ENCODE data around the gene EEF1E1.

EEF1E1 gene

GRCh38 chr6:8057793-8058192 lies 44.6 kb downstream of the EEF1E1 start:
- no peak overlapping the region for H3K14ac ChIP-seq (ENCODE audit: low read length in 2 of 2)
- peak overlapping the region in 1 of 2 experiments; percentile 54 for H2BK12ac ChIP-seq (ENCODE audit: low read length in 2 of 2)
- no peak overlapping the region for H4K8ac ChIP-seq (ENCODE audit: low read length)
- no peak overlapping the region for H3K4ac ChIP-seq (ENCODE audit: low read depth in 1 of 2, low read length in 2 of 2)
- H3K4me1 ChIP-seq (ENCODE audit: control insufficient read depth, insufficient read depth, low read depth, low read length): no peaks in the 10 kb centered on the region
- H2BK120ac ChIP-seq (ENCODE audit: low read depth, low read length): no peak overlapping the region
- H2AK5ac ChIP-seq (ENCODE audit: low read length, severe bottlenecking): no peak overlapping the region
- H3K36me3 ChIP-seq (ENCODE audit: control insufficient read depth in 1 of 2, insufficient read depth in 2 of 2, low read depth in 1 of 2, low read length in 2 of 2): peaks cover 6 to 36% of the 10 kb centered on the region in 2 experiments
- H3K79me1 ChIP-seq (replicated peaks; ENCODE audit: low read length, poor library complexity, severe bottlenecking): peaks cover 11% of the 10 kb centered on the region
- no peak overlapping the region for H3K4me2 ChIP-seq (ENCODE audit: low read length, poor library complexity, severe bottlenecking)
- WGBS: 71% methylated on average over 1 of the region's 3 CpGs
- H2BK5ac ChIP-seq (ENCODE audit: low read depth, low read length, poor library complexity, severe bottlenecking): no peak overlapping the region
- no peak overlapping the region for H2BK15ac ChIP-seq (ENCODE audit: low read depth, poor library complexity, severe bottlenecking)
- no peak overlapping the region for H3K9ac ChIP-seq (ENCODE audit: low read length)
- no peaks in the 10 kb centered on the region for H3K27me3 ChIP-seq (ENCODE audit: control insufficient read depth in 1 of 2, insufficient read depth in 1 of 2, low read length in 2 of 2)
- peak; percentile 53 for DNase-seq
- no peak overlapping the region for H3K27ac ChIP-seq (ENCODE audit: low read length, poor library complexity, severe bottlenecking)
- no peaks in the 10 kb centered on the region for H3K9me3 ChIP-seq (ENCODE audit: control insufficient read depth, low read length)
- H3K4me3 ChIP-seq (ENCODE audit: insufficient read depth in 1 of 2, low read depth in 1 of 2, low read length in 2 of 2): no peak overlapping the region
- no peak overlapping the region for H2AFZ ChIP-seq (ENCODE audit: low read depth, low read length)
- no peak overlapping the region for H4K91ac ChIP-seq (ENCODE audit: low read length)
- peak overlapping the region in 1 of 2 experiments; percentile 21 for H3K18ac ChIP-seq (ENCODE audit: low read depth in 1 of 2, low read length in 2 of 2)
- H3K23ac ChIP-seq (ENCODE audit: low read length in 2 of 2): no peak overlapping the region

GRCh38 chr6:8057263-8057662 lies 45.1 kb downstream of the EEF1E1 start:
- Histone ChIP-seq H4K91ac (ENCODE audit: low read length) (no peak overlapping the region), H3K4me3 (ENCODE audit: insufficient read depth in 1 of 2, low read depth in 1 of 2, low read length in 2 of 2) (no peak overlapping the region), H2BK5ac (ENCODE audit: low read depth, low read length, poor library complexity, severe bottlenecking) (no peak overlapping the region), H2AFZ (ENCODE audit: low read depth, low read length) (no peak overlapping the region), H2AK5ac (ENCODE audit: low read length, severe bottlenecking) (no peak overlapping the region), H4K8ac (ENCODE audit: low read length) (no peak overlapping the region), H2BK15ac (ENCODE audit: low read depth, poor library complexity, severe bottlenecking) (no peak overlapping the region), H3K4ac (ENCODE audit: low read depth in 1 of 2, low read length in 2 of 2) (no peak overlapping the region), H3K23ac (ENCODE audit: low read length in 2 of 2) (no peak overlapping the region), H3K9me3 (ENCODE audit: control insufficient read depth, low read length) (no peaks in the 10 kb centered on the region), H2BK12ac (ENCODE audit: low read length in 2 of 2) (no peak overlapping the region), H3K4me2 (ENCODE audit: low read length, poor library complexity, severe bottlenecking) (no peak overlapping the region), H3K36me3 (ENCODE audit: control insufficient read depth in 1 of 2, insufficient read depth in 2 of 2, low read depth in 1 of 2, low read length in 2 of 2) (peaks cover 6 to 36% of the 10 kb centered on the region in 2 experiments), H3K27ac (ENCODE audit: low read length, poor library complexity, severe bottlenecking) (no peak overlapping the region), H2BK120ac (ENCODE audit: low read depth, low read length) (no peak overlapping the region), H3K4me1 (ENCODE audit: control insufficient read depth, insufficient read depth, low read depth, low read length) (no peaks in the 10 kb centered on the region), H3K18ac (ENCODE audit: low read depth in 1 of 2, low read length in 2 of 2) (no peak overlapping the region), H3K27me3 (ENCODE audit: control insufficient read depth in 1 of 2, insufficient read depth in 1 of 2, low read length in 2 of 2) (no peaks in the 10 kb centered on the region), H3K79me1 (replicated peaks; ENCODE audit: low read length, poor library complexity, severe bottlenecking) (peaks cover 11% of the 10 kb centered on the region), H3K14ac (ENCODE audit: low read length in 2 of 2) (no peak overlapping the region), H3K9ac (ENCODE audit: low read length) (no peak overlapping the region)
- DNase-seq: no peak
- no CpG with 5 or more reads among the region's 4 CpGs for WGBS

- H3K27ac ChIP-seq (ENCODE audit: low read length, poor library complexity, severe bottlenecking): no peak overlapping the region
- H3K14ac ChIP-seq (ENCODE audit: low read length in 2 of 2): no peak overlapping the region
- 100% methylated on average over 1 of the region's 2 CpGs for WGBS
- no peak overlapping the region for H3K4me3 ChIP-seq (ENCODE audit: insufficient read depth in 1 of 2, low read depth in 1 of 2, low read length in 2 of 2)
- no peaks in the 10 kb centered on the region for H3K9me3 ChIP-seq (ENCODE audit: control insufficient read depth, low read length)
- DNase-seq: no peak
- H4K91ac ChIP-seq (ENCODE audit: low read length): no peak overlapping the region
- no peak overlapping the region for H2BK15ac ChIP-seq (ENCODE audit: low read depth, poor library complexity, severe bottlenecking)
- H3K23ac ChIP-seq (ENCODE audit: low read length in 2 of 2): no peak overlapping the region
- no peak overlapping the region for H3K18ac ChIP-seq (ENCODE audit: low read depth in 1 of 2, low read length in 2 of 2)
- no peak overlapping the region for H2BK120ac ChIP-seq (ENCODE audit: low read depth, low read length)
- H3K36me3 ChIP-seq (ENCODE audit: control insufficient read depth in 1 of 2, insufficient read depth in 2 of 2, low read depth in 1 of 2, low read length in 2 of 2): peaks cover 6 to 16% of the 10 kb centered on the region in 2 experiments
- no peak overlapping the region for H3K9ac ChIP-seq (ENCODE audit: low read length)
- H3K27me3 ChIP-seq (ENCODE audit: control insufficient read depth in 1 of 2, insufficient read depth in 1 of 2, low read length in 2 of 2): no peaks in the 10 kb centered on the region
- peaks cover 22% of the 10 kb centered on the region for H3K79me1 ChIP-seq (replicated peaks; ENCODE audit: low read length, poor library complexity, severe bottlenecking)
- no peak overlapping the region for H2AFZ ChIP-seq (ENCODE audit: low read depth, low read length)
- H4K8ac ChIP-seq (ENCODE audit: low read length): no peak overlapping the region
- no peak overlapping the region for H2BK5ac ChIP-seq (ENCODE audit: low read depth, low read length, poor library complexity, severe bottlenecking)
- H3K4me2 ChIP-seq (ENCODE audit: low read length, poor library complexity, severe bottlenecking): no peak overlapping the region
- H2AK5ac ChIP-seq (ENCODE audit: low read length, severe bottlenecking): no peak overlapping the region
- no peaks in the 10 kb centered on the region for H3K4me1 ChIP-seq (ENCODE audit: control insufficient read depth, insufficient read depth, low read depth, low read length)
- H3K4ac ChIP-seq (ENCODE audit: low read depth in 1 of 2, low read length in 2 of 2): no peak overlapping the region
- H2BK12ac ChIP-seq (ENCODE audit: low read length in 2 of 2): no peak overlapping the region
These were observed 48.1 kb downstream of the EEF1E1 start for GRCh38 chr6:8054276-8054675.

- WGBS: 58% methylated on average over 1 of the region's 3 CpGs
- DNase-seq: peak; percentile 80
- peaks cover 20% of the 10 kb centered on the region for H3K79me1 ChIP-seq (replicated peaks; ENCODE audit: low read length, poor library complexity, severe bottlenecking)
- H3K4me3 ChIP-seq (ENCODE audit: insufficient read depth in 1 of 2, low read depth in 1 of 2, low read length in 2 of 2): no peak overlapping the region
- H3K4ac ChIP-seq (ENCODE audit: low read depth in 1 of 2, low read length in 2 of 2): no peak overlapping the region
- no peak overlapping the region for H3K4me2 ChIP-seq (ENCODE audit: low read length, poor library complexity, severe bottlenecking)
- no peak overlapping the region for H3K23ac ChIP-seq (ENCODE audit: low read length in 2 of 2)
- no peaks in the 10 kb centered on the region for H3K27me3 ChIP-seq (ENCODE audit: control insufficient read depth in 1 of 2, insufficient read depth in 1 of 2, low read length in 2 of 2)
- no peak overlapping the region for H3K14ac ChIP-seq (ENCODE audit: low read length in 2 of 2)
- H3K4me1 ChIP-seq (ENCODE audit: control insufficient read depth, insufficient read depth, low read depth, low read length): no peaks in the 10 kb centered on the region
- H3K27ac ChIP-seq (ENCODE audit: low read length, poor library complexity, severe bottlenecking): no peak overlapping the region
- no peak overlapping the region for H2AFZ ChIP-seq (ENCODE audit: low read depth, low read length)
- H2BK15ac ChIP-seq (ENCODE audit: low read depth, poor library complexity, severe bottlenecking): no peak overlapping the region
- no peak overlapping the region for H2BK12ac ChIP-seq (ENCODE audit: low read length in 2 of 2)
- H3K9ac ChIP-seq (ENCODE audit: low read length): peak overlapping the region; percentile 2
- no peaks in the 10 kb centered on the region for H3K9me3 ChIP-seq (ENCODE audit: control insufficient read depth, low read length)
- H4K8ac ChIP-seq (ENCODE audit: low read length): no peak overlapping the region
- no peak overlapping the region for H3K18ac ChIP-seq (ENCODE audit: low read depth in 1 of 2, low read length in 2 of 2)
- no peaks in the 10 kb centered on the region for H3K36me3 ChIP-seq (ENCODE audit: control insufficient read depth in 1 of 2, insufficient read depth in 2 of 2, low read depth in 1 of 2, low read length in 2 of 2)
- no peak overlapping the region for H2AK5ac ChIP-seq (ENCODE audit: low read length, severe bottlenecking)
- no peak overlapping the region for H2BK120ac ChIP-seq (ENCODE audit: low read depth, low read length)
- no peak overlapping the region for H4K91ac ChIP-seq (ENCODE audit: low read length)
- no peak overlapping the region for H2BK5ac ChIP-seq (ENCODE audit: low read depth, low read length, poor library complexity, severe bottlenecking)
These were observed 54.6 kb downstream of the EEF1E1 start for GRCh38 chr6:8047541-8048292.
